GM08714 (cell line): ENCODE data around the gene CHRFAM7A.
"Not testable (repeated sequence)": the region's sequence is repeated elsewhere in the genome, so short reads cannot be mapped to it uniquely, and the experiment has no call there.

ENCODE experiments used
- H3K4me3 ChIP-seq: fragments of 200-500 bp; sonication (Bioruptor generic); 2 replicates; pipeline ENCODE4 v1.5.1; 2014; ENCODE audit warnings: mild to moderate bottlenecking, low read length, inconsistent platforms

CHRFAM7A gene

GRCh38 chr15:30321063-30321462 is 72.3 kb downstream of the CHRFAM7A start:
- H3K4me3 ChIP-seq, result not testable (repeated sequence)

- H3K4me3 ChIP-seq, result not testable (repeated sequence)
Observed at GRCh38 chr15:30315704-30316103, 77.6 kb downstream of the CHRFAM7A start.

- not testable (repeated sequence) for H3K4me3 ChIP-seq
Observed at GRCh38 chr15:30310575-30310974, 82.8 kb downstream of the CHRFAM7A start.
